Measurements from ENCODE around the gene CENPS.
"Not testable (repeated sequence)": the region's sequence is repeated elsewhere in the genome, so short reads cannot be mapped to it uniquely, and the experiment has no call there.

The CENPS gene

DNA sequence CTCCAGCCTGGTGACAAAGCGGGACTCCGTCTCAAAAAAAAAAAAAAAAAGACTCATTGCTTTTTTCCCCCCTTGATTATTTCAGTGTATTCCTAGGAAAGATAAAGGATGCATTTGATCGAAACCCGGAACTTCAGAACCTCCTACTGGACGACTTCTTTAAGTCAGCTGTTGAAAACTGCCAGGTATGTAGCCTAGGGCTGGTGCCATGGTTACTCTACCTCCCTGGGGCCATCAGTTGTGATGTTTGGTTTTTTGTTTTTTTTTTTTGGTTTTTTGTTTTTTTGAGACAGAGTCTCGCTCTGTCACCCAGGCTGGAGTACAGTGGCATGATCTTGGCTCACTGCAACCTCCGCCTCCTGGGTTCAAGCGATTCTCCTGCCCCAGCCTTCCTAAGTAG is 11.5 kb upstream of the CENPS start:
- DNase-seq (ENCODE audit: low read depth in 1 of 2, low spot score in 1 of 2), result not testable (repeated sequence)

DNA sequence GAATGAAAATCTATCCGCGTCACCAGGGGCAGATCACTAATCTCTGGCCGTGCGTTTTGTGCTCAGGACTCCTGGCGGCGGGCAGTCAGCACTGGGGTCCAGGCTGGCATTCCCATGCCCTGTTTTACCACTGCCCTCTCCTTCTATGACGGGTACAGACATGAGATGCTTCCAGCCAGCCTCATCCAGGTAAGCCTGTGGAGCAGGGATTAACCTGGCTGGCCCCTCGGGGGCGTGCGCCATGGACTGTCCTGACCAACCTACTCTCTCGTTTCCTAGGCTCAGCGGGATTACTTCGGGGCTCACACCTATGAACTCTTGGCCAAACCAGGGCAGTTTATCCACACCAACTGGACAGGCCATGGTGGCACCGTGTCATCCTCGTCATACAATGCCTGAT is 10.9 kb upstream of the CENPS start:
- DNase-seq (ENCODE audit: low read depth in 1 of 2, low spot score in 1 of 2), result no peak

DNA sequence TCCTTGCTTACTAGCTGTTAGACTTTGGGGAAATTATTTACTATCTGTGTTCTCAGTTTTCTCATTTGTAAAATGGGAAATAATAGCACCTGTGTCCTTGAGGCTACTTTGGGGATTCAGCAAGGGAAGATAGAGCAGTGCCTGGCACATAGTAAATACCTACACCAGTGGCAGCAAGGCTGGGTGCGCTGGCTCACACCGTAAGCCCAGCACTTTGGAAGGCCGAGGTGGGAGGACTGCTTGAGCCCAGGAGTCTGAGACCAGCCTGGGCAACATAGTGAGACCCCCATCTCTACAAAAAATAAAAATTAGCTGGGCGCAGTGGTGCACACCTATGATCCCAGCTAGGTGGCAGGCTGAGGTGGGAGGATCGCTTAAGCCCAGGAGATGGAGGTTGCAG is 8.6 kb upstream of the CENPS start:
- DNase-seq (ENCODE audit: low read depth in 1 of 2, low spot score in 1 of 2), result no peak

DNA sequence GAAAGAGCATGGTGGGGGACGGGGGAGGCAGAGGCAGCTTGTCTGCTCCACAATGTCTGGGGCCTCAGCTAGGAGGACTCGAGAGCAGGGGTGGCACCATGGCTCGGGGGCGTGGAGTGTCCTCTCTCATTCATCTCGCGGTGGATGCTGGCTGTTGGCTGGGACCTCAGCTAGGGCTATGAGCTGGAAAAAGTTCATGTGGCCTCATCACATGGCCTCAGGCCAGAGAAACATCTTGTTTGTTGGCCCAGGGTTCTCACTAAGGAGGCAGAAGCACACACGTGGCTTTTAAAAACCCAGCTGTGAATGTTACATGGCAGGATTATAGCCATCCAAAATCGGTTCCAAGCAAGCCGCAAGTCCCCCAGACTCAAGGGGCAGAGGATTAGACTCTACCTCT is 6.2 kb upstream of the CENPS start:
- DNase-seq (ENCODE audit: low read depth in 1 of 2, low spot score in 1 of 2), result no peak

DNA sequence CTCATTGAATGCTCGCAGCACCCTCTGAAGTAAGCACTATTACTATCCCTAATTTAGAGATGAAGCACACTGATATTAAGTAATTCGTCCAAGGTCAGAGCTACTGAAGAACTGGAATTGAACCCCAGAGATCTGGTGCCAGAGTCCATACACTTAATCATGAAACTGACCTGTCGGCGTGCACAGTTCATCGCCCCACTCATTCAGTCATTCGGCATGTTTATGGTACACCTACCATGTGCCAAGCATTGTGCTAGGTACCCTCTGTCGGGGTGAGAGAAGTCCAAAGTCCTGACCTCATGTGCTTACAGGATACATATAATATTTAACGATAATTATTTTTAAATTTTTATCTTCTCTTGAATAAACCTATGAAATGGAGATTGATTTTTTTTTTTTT is 5.6 kb upstream of the CENPS start:
- no peak for DNase-seq (ENCODE audit: low read depth in 1 of 2, low spot score in 1 of 2)

DNA sequence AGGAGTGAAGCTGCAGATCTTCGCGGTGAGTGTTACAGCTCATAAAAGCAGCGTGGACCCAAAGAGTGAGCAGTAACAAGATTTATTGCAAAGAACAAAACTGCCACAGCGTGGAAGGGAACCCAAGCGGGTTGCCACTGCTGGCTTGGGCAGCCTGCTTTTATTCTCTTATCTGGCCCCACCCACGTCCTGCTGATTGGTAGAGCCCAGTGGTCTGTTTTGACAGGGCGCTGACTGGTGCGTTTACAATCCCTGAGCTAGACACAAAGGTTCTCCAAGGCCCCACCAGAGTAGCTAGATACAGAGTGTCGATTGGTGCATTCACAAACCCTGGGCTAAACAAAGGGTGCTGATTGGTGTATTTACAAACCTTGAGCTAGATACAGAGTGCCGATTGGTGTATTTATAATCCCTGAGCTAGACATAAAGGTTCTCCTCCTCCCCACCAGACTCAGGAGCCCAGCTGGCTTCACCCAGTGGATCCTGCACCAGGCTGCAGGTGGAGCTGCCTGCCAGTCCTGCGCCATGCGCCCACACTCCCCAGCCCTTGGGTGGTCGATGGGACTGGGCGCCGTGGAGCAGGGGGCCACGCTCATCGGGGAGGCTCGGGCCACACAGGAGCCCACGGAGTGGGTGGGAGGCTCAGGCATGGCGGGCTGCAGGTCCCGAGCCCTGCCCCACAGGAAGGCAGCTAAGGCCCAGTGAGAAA is 4.3 kb upstream of the CENPS start:
- DNase-seq (ENCODE audit: low read depth in 1 of 2, low spot score in 1 of 2), result not testable (repeated sequence)

DNA sequence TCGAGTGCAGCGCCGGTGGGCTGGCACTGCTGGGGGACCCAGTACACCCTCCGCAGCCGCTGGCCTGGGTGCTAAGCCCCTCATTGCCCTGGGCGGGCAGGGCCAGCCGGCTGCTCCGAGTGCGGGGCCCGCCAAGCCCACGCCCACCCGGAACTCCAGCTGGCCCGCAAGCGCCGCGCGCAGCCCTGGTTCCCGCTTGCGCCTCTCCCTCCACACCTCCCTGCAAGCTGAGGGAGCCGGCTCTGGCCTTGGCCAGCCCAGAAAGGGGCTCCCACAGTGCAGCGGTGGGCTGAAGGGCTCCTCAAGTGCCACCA is 3.7 kb upstream of the CENPS start:
- DNase-seq (ENCODE audit: low read depth in 1 of 2, low spot score in 1 of 2), result not testable (repeated sequence)

DNA sequence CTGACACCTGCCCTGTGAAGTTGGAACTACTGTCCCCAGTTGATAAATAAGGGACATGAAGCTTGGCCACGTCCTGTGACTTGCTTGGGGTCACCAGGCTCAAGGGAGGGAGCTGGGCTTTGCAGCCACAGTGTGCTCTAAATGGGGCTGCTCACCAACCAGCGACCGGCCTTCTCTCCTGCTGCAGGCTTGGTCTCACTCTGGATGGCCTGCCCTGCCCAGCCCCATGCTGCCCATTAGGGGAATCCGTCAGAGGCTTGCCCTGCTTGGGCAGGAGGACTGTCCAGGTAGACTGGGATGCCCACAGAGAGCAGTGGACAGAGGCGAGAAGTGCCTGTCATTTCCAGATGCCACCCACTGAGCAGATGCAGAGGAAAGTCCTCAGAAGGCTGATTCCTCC is 1.2 kb upstream of the CENPS start:
- no peak for DNase-seq (ENCODE audit: low read depth in 1 of 2, low spot score in 1 of 2)

DNA sequence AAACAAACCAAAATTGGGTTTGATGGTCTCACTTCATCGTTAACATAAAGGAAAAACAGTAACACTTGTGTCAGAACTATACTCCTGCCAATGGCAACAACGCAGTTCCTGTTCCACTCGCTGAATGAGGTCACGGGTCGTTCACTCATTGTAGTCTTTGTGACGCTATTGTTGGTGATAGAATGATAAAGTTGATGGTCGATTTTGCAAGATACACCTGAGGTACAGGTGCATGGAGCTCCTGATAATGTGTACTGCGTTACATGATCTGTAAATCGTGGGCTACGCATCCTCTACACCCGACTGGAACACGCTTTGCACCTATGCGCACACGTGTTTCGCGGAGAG is 391 bp upstream of the CENPS start:
- DNase-seq (ENCODE audit: low read depth in 1 of 2, low spot score in 1 of 2), result no peak

DNA sequence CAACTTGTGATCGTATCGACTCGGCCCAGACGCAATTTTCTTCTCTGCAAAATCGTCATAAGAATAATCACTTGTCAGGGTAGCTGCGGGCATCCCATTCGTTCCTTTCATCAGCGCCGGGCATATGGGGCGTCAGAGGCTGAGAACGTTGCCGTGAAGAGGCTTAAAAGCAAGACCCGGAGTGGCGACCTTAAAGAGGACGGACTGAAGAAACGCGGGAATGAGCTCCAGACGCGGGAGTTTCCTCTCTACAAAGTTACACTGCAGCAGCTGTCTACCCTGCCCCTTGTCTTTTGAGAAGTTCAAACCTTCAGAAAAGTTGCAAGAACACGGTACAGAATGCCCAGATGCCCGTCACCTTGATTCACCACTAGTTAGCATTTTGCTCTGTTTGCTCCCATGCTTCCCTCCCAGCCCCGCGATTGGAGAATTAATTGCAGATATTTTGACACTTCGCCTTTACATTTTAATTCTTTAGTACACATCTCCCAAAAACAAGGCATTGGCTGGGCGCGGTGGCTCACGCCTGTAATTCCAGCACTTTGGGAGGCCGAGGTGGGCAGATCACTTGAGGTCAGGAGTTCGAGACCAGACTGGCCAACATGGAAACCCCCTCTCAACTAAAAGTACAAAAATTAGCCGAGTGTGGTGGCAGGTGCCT is 967 bp downstream of the CENPS start:
- DNase-seq (ENCODE audit: low read depth in 1 of 2, low spot score in 1 of 2), result no peak

DNA sequence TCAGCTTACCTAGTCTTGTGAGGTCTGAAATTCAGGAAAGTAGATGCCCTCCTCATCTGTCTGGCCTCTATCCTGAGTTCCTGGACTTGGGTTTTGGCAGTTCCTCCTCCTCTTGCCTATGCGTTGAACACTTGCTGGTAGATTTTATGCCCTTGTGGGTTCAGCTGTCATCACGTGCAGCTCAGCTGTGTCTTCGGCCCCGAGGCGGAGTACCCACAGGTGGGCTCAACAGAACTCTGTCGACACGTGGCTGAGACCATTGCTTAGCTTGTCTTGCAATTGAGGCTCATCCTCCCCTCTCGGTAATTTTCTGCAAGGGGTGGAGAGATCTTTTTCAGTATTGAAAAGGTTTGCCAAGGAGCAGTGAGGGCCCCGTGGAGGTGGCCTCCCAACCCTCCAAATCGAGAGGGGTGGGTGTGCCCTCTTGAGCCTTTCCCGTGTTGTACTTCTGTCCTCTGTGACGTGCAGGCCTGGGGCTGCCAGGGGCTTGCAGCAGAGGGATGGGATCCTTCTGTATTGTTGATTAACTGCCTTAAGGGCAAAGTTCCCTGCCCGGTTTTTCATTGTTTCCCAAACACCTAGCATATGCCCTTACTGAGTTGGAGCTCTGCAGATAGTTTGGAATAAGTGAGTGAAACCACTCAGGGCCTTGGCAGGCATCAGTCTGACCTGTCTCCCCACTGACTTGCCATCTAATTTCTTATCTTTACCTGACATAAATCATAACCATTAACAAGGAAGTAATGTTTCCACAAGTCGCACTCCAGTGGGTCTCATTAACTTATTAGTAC is 2.9 kb downstream of the CENPS start:
- DNase-seq (ENCODE audit: low read depth in 1 of 2, low spot score in 1 of 2), result no peak

DNA sequence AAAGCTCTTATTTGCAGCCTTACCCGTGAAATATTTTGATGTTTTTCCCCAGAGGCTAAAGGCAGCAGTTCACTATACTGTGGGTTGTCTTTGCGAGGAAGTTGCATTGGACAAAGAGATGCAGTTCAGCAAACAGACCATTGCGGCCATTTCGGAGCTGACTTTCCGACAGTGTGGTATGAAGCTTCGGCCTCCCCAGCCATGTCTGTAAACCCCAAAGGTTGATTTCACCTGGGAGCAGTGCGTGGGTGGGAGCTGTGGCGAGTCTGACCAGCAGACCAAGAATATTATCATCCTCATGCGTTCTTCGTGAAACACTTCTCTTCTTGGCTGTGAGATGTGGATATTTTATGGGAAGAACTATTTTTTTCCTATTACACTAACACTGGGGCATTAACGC is 3.6 kb downstream of the CENPS start:
- DNase-seq (ENCODE audit: low read depth in 1 of 2, low spot score in 1 of 2), result no peak

DNA sequence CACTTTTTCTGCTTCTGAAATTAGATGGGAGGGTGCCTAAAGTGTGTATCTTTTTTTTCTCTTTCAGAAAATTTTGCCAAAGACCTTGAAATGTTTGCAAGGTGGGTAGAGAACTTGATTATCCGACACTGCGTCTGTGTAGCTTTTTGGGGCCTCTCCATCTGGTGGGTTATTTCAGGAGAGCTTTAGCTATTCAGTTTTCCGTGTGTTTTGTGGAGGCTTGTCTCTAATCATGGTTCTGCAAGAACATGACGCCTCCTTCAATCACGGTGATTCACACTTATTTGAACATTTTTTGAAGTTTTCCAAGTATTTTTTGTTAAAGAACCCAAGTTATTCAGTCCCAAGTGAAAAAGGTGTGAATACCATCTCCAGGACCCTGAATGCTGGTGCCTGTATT is 4.4 kb downstream of the CENPS start:
- no peak for DNase-seq (ENCODE audit: low read depth in 1 of 2, low spot score in 1 of 2)

DNA sequence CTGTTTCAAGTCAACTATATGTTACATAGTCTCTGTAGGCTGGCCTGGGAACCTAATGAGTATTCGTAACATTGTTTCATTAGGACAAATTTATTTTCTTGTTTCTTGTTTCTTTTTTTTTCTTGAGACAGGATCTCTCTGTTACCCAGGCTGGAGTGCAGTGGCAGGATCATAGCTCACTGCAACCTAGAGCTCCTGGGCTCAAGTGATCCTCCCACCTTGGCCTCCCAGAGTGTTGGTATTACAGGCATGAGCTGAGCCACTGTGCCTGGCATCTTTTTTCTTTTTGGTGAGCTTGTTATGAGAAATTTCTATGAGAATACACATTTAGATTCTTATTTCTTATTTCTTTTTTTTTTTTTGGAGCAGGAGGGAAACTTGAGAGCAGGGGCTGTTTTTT is 6.8 kb downstream of the CENPS start:
- DNase-seq (ENCODE audit: low read depth in 1 of 2, low spot score in 1 of 2), result no peak

DNA sequence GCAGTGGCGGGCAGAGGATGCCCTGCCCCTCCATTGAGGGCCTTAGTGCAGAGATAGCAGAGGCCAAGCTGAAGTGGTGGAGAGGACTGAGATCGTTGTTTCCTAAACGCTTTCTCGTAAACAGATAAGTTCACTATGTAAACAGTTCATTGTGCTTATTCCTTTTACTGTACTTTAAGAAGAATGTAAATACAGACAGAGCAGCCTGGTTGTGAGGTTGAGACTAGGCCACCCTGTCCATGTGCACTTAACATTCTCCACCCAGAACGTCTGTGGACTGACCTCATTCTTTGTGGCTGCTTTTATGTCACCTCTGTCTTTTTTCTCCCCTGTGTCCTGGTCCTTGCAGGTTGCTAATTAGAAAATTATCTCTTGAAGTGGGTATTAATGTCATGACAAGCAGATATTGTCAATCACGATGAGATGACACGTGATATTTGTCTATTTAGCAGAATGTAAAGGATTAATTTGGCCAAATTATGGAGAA is 8.5 kb downstream of the CENPS start:
- no peak for DNase-seq (ENCODE audit: low read depth in 1 of 2, low spot score in 1 of 2)

DNA sequence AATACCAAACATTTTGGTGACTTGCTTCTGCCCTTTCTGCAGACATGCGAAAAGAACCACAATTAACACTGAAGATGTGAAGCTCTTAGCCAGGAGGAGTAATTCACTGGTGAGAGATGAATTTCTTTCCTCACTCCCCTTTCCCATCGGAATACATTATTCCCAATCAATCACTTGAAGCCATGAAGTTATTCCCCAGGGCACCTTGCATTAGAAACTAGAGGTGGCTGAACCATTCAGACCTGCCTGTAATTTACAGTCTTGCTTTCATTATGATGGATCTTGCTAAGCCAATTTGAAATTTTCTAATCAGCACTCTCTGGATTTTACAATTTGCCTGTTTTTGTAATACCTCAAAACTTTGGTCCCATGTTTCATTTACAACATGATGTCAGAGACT is 10.1 kb downstream of the CENPS start:
- DNase-seq (ENCODE audit: low read depth in 1 of 2, low spot score in 1 of 2), result no peak

DNA sequence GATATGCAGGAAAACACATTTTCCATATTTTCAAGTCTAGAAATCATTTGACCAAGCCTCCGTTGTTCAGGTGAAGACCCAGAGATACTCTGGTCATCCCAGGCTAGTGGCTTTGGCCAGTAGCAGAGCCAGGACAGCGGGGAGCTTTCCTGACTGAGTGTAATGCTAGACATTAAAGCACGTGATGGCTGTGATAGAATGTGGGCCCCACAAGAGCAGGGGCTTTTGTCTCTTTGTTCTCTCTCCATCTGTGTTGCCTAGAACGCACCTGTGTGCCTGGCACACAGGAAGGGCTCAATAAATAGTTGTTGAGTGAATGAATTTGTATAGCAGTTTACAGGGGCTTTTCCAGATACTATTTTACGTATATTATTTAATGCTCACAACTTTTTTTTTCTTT is 10.6 kb downstream of the CENPS start:
- no peak for DNase-seq (ENCODE audit: low read depth in 1 of 2, low spot score in 1 of 2)

DNA sequence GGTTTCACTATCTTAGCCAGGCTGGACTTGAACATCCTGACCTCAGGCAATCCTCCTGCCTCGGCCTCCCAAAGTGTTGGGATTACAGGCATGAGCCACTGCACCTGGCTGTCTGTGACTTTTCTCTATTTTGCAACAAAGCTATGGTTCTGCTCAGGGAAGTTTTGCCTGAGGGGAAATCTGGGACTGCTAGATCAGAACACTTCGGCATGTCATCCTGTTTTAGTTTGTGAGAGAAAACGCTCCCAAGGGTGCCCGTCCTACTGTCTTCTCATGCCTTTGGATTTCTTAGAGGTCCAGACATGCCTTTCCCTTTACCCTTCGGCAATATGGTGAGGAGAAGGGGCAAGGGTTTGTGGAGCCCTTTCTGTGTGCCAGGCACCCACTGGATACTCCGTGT is 14.0 kb downstream of the CENPS start:
- no peak for DNase-seq (ENCODE audit: low read depth in 1 of 2, low spot score in 1 of 2)

DNA sequence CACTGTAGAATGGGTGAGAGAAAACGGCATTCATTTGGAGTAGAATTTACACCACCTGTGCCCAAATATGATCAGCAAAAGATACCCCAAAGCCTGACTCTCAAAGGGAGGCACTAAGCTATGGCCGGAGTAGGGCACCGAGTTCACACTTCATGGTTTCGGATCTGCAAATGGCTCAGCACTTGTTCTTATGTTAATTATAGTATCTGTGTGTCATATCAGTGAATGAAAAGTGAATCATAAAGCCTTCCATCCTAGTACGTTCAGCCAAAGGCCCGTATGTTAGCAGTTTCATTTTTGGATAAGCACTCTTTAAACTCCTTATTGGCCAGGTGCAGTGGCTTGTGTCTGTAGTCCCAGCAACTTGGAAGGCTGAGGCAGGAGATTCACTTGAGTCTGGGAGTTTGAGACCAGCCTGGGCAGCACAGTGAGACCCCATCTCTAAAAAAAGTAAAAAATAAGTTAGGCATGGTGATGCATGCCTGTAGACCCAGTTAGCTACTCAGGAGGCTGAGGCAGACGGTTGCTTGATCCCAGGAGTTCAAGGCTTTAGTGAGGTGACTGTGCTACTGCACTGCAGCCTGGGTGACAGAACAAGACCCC is 14.7 kb downstream of the CENPS start:
- DNase-seq (ENCODE audit: low read depth in 1 of 2, low spot score in 1 of 2), result no peak

DNA sequence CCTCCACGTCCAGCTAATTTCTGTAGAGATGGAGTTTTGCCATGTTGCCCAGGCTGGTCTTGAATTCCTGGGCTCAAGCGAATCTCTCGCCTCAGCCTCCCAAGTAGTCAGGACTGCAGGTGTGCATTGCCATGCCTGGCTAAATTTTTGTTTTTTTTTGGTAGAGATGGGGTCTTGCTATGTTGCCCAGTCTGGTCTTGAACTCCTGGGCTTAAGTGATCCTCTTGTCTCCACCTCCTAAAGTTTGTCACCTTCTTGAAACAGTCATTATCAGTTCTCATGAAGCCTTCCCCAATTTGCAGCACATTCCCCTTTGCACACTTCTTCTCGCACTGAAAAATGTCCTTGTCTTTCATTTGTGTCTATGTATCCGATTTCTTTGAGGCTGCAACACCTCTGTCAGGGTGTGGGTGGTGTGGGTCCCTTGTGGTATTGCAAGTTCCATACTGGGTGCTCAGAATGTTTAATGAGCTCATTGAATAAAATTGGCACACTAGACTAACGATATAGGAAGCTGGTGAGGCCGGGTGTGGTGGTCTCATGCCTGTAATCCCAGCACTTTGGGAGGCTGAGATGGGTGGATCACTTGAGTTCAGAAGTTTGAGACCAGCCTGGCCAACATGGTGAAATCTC is 16.7 kb downstream of the CENPS start:
- DNase-seq (ENCODE audit: low read depth in 1 of 2, low spot score in 1 of 2), result no peak

DNA sequence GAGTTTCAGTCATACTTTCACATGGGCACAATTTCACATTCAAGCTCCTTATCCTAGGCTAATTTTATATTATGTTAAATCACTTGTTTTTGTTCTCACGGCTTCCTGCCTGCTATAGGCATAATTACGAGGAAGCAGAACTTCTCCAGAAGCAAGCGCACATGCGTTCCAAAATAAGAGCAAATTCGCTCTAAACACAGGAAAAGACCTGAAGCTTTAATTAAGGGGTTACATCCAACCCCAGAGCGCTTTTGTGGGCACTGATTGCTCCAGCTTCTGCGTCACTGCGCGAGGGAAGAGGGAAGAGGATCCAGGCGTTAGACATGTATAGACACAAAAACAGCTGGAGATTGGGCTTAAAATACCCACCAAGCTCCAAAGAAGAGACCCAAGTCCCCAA is 19.5 kb downstream of the CENPS start, which contains the start of gene CORT:
Gene CORT, plus strand, starts transcription at position 281 of the 400 bp plus-strand sequence. CDS start 193 bp downstream, outside the sequence.
- DNase-seq (ENCODE audit: low read depth in 1 of 2, low spot score in 1 of 2), result no peak

Measured in activated T-helper 1 cell treated with anti-CD3 and anti-CD28 coated beads, Interleukin-2, amount 50 U/mL, for 16 hours (primary cell).